GM19324 (cell line): Measurements from ENCODE around the gene FAM174C.

Experiments used
- ATAC-seq: cut with Tn5 transposase; IDR thresholded peaks from one replicate; pipeline ENCODE4 v1.9.1; 2021; ENCODE audit warnings: mild to moderate bottlenecking, moderate library complexity; ENCODE audit not compliant: unreplicated experiment, low FRiP score

FAM174C gene

GRCh38 chr19:1260749-1261537 is 14.4 kb upstream of the FAM174C start:
- ATAC-seq, result peak; percentile 74

DNA sequence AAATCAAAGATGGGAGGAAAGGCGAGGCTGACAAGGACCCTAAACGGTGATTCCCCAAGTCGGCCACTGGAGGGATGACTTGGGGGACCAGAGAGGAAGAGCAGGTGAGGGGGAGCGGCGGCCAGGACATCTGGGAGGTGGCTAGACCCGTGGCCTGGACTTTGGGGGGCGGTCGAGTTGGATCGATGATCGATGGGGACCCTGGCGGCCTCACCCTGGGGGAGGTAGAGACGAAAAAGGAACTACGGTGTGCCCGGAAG is 13.9 kb upstream of the FAM174C start:
- ATAC-seq, result no peak

- no peak for ATAC-seq
Measured at GRCh38 chr19:1261798-1262622, 13.3 kb upstream of the FAM174C start.

DNA sequence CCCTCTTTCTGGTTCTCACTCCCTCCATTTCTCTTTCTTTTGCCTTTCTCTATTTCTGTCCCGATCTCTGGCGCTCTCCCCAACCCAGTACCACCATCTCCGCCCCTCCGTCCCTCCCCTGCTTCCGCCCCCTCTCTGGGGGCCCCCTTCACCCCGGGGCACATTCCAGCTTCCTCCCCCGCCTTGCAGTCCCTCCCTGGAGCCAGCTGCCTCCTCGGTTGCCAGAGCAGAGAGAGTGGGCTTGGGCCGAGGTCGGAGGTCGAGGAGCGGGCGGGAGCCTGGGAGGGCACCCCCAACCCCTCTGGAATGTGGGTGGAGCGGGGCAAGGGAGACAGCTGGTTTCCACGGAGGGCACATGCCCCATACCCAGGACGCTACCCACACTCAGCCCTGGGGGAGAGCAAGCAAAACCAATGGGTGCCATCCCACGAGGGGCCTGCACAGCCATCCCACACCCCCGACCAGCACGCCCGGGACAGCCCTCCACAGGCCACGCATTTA is 12.7 kb upstream of the FAM174C start:
- no peak for ATAC-seq

DNA sequence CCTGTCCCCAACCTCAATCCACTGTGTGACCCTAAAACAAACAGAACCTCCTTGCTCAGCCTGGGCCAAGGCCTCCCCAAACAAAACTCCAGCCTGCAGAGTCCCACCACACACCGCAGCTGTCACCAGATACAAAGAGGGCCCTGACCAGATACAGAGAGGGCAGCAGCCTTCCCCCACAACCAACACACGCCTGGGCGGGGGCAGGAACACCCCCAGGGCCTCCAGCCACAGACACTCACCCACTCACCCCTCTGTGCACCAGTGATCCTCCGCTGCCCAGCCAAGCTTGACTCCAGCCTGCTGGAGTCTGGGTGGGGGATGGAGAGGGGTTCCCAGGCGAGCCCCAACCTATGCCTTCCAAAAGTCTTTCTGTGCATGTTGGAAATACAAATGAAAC is 12.1 kb upstream of the FAM174C start:
- ATAC-seq, result no peak

GRCh38 chr19:1264801-1265614 is 10.3 kb upstream of the FAM174C start:
- no peak for ATAC-seq

DNA sequence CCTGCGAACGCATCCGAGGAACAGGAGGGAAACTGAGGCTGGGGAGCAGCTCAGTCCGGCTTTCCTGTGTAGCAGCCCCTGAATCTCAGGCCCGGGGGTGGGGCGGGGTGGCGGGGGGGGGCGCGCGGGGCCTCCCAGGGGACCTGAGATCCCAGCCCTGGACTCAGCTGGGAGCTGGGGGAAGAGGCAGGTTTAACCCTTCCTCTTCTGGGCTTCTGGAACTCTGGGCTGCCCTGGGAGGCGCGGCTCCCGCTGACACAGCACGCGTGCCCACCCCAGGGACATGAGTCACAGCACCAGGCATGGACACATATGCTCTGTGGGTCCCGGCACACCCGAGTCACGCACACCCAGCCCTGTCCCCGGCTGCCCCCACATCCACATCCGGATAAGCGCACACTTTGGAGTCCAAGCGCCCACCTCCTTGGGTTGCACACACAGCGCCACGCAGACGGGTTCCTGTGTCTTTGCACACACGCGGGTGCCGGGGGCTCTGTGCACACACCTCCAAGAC is 9.7 kb upstream of the FAM174C start:
- no peak for ATAC-seq

GRCh38 chr19:1266129-1266915 is 9.0 kb upstream of the FAM174C start:
- ATAC-seq, result peak; percentile 43

DNA sequence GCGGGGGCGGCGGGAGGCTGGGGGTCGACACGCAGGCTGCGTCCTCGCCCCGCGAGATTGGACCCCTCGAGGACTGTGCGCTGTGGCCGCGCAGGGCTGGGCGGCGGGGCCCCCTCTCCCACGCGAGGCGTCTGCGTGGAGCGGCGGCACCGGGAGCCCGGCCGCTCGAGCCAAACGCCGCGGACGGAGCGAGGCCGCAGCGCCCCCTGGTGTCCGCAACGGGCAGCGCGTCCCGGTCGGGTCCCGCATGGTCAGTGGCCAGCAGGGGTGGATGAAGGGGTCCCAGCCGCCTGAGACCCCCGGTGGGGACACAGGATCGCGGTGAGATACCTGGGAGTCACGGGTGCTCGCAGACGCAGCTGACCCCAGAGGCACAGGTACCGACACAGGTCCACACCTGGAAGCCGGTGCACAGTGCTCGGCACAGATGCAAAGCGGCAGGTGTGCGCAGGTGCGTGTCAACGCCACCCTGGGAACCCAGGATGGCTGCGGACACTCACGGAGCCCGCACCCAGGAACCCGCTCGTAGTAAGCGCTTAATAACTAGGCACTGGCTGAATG is 8.3 kb upstream of the FAM174C start:
- peak; percentile 27 for ATAC-seq

GRCh38 chr19:1267477-1268225 is 7.7 kb upstream of the FAM174C start:
- ATAC-seq, result no peak

- ATAC-seq, result no peak
Measured at GRCh38 chr19:1268226-1269064, 6.9 kb upstream of the FAM174C start.

GRCh38 chr19:1269065-1269477 is 6.3 kb upstream of the FAM174C start, which contains the start of gene CIRBP:
Gene CIRBP (plus strand): TSS chr19:1269332. CDS start chr19:1270934, 1,602 bp downstream.
- peak; percentile 57 for ATAC-seq

GRCh38 chr19:1269478-1270212 is 5.7 kb upstream of the FAM174C start:
- peak; percentile 40 for ATAC-seq

DNA sequence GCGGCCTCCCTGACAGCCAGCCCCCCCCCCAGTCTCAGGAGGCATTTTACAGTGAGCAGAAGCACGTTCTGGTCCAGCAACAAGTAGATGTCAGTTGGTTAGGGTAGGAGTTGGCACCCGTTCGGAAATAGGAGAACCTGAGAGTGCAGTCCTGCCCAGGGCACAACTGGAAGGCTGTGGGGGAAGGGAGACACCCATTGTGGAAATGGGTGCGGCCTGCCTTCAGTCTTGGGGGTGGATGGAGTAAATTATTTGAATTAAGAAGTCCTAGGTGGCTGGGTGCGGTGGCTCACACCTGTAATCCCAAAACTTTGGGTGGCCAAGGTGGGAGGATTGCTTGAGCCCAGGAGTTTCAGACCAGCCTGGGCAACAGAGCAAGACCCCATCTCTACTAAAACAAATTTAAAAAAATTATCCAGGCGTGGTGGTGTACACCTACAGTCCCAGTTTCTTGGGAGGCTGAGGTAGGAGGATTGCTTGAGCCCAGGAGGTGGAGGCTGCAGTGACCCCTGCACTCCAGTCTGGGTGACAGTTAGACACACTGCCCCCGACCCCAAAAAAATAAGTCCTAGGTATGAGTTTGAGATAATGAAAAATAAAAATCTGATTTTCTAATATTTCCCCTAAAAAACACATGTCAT is 5.0 kb upstream of the FAM174C start:
- ATAC-seq, result no peak

DNA sequence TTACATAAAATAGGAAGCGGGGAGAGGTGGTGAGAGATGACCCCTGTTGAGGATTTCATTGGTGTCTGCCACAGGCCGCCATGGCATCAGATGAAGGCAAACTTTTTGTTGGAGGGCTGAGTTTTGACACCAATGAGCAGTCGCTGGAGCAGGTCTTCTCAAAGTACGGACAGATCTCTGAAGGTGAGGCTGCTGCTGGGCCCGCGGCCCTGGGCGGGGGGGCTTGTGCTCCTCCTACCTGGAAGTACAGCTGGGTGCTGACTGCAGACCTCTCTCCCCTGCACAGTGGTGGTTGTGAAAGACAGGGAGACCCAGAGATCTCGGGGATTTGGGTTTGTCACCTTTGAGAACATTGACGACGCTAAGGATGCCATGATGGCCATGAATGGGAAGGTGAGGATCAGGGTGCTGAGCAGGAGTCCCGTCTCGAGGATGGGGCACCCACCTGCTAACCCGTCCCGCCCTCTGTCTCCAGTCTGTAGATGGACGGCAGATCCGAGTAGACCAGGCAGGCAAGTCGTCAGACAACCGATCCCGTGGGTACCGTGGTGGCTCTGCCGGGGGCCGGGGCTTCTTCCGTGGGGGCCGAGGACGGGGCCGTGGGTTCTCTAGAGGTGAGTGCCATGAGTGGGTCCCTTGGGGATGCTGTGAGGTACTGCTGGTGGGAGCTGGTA is 4.3 kb upstream of the FAM174C start:
- no peak for ATAC-seq
